Epithelial cell of proximal tubule (primary cell): ENCODE data around the gene CCNA1. TPM values are rescaled to one million over a fixed set of nuclear protein-coding genes. Genes with fewer than 3 reads are reported as not detected.

ENCODE experiments used
- DNase-seq: peaks from one replicate; pipeline ENCODE4 v3.0.0-alpha.2; 2011; ENCODE audit warnings: low read depth
- H3K4me3 ChIP-seq: 2 replicates; pipeline ENCODE4 v1.5.1; 2011; ENCODE audit warnings: low read depth, mild to moderate bottlenecking, low read length
- CTCF ChIP-seq: conservative IDR thresholded peaks from 2 replicates; pipeline ENCODE4 v1.5.1; 2012; ENCODE audit warnings: low read depth, mild to moderate bottlenecking, low read length
- total RNA-seq: library from RNA; depleted of rRNA; stranded (reverse); fragments of >200 nt; gene quantifications from 2 replicates; pipeline ENCODE4 v1.2.3, GENCODE V29; 2015

Gene CCNA1
- total RNA-seq, result 0.22 and 0.81 TPM in 2 replicates

DNA sequence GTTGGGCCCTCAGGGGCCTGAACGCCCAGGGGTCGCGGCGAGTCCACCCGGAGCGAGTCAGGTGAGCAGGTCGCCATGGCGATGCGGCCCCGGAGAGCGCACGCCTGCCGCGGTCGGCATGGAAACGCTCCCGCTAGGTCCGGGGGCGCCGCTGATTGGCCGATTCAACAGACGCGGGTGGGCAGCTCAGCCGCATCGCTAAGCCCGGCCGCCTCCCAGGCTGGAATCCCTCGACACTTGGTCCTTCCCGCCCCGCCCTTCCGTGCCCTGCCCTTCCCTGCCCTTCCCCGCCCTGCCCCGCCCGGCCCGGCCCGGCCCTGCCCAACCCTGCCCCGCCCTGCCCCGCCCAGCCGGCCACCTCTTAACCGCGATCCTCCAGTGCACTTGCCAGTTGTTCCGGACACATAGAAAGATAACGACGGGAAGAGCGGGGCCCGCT is at the start of gene CCNA1:
TSS of gene CCNA1 (plus strand) at position 390 of the 439 bp plus-strand sequence. CDS start 562 bp downstream, outside the sequence.
- peak within 1 kb of the TSS; percentile 71 for H3K4me3 ChIP-seq
- no peak for TF ChIP-seq CTCF
- no peak for DNase-seq

GRCh38 chr13:36385489-36385888 is 46.8 kb upstream of the CCNA1 start:
- no peak overlapping the region for H3K4me3 ChIP-seq
- DNase-seq, result no peak
- no peak for TF ChIP-seq CTCF

- peak; percentile 69 for TF ChIP-seq CTCF
- H3K4me3 ChIP-seq, result no peak overlapping the region
- DNase-seq, result no peak
Measured at GRCh38 chr13:36395280-36395679, 37.0 kb upstream of the CCNA1 start.

DNA sequence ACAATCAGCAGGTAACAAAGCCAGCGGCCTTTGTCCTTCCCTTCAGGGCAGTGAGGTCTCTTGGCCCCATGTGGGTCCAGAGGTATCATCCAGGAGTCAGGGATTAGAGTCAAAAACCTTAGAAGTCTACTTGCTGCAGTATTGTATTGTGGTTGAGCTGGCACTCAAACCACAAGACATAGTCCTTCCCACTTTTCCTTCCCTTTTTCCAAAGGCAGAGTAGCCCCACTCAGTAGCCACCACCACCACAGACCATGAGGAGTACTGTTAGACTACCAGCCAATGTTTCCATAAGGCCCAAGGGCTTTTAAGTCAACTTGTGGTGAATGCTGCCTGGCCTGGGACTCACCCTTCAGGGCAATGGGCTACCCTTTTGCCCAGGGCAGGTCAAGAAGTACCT is 27.1 kb upstream of the CCNA1 start:
- H3K4me3 ChIP-seq, result no peak overlapping the region

GRCh38 chr13:36412736-36413135 is 19.6 kb upstream of the CCNA1 start:
- TF ChIP-seq CTCF, result no peak
- no peak overlapping the region for H3K4me3 ChIP-seq
- no peak for DNase-seq

More for the DNA sequence above, 27.1 kb upstream of the CCNA1 start:
- no peak for DNase-seq
- TF ChIP-seq CTCF, result no peak

DNA sequence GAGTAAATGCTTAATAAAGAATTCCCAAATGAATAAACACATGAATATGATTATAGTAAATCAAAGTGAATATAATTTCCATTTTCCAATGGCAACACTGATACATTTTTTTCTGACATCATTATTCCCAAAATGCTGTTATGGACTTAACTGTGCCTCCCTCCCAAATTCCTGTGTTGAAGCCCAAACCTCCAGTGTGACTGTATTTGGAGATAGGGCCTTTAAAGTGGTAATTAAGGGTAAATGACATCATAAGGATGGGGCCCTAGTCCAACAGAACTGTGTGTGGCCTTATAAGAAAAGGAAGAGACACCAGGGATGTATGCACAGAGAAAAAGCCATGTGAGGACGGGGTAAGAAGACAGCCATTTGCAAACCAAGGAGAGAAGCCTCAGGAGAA is 19.1 kb upstream of the CCNA1 start:
- H3K4me3 ChIP-seq, result no peak overlapping the region
- no peak for TF ChIP-seq CTCF
- no peak for DNase-seq

DNA sequence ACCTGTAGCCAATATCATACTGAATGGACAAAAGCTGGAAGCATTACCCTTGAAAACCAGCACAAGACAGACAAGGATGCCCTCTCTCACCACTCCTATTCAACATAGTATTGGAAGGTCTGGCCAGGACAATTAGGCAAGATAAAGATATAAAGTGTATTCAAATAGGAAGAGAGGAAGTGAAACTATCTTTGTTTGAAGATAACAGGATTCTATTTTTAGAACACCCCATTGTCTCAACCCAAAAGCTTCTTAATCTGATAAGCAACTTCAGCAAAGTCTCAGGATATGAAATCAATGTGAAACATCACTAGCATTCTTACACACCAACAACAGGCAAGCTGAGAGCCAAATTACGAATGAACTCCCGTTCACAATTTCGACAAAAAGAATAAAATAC is 17.8 kb upstream of the CCNA1 start:
- no peak overlapping the region for H3K4me3 ChIP-seq
- no peak for DNase-seq
- no peak for TF ChIP-seq CTCF
